RWPE2 (cell line): Measurements from ENCODE around the gene CLCA1.

Source experiments
- ATAC-seq: fragments of 200-7000 bp; cut with Tn5 transposase; 3 replicates; pipeline ENCODE4 v1.9.1; 2021; ENCODE audit warnings: low read depth
- DNase-seq: peaks from one replicate; pipeline ENCODE4 v3.0.0-alpha.2; 2020; ENCODE audit warnings: low spot score
- H3K27ac ChIP-seq: fragments of 450-650 bp; 2 replicates; pipeline ENCODE4 v1.5.1; 2017; ENCODE audit warnings: mild to moderate bottlenecking; ENCODE audit not compliant: poor library complexity, severe bottlenecking
- H3K27me3 ChIP-seq: fragments of 250-450 bp; sonication (Bioruptor Pico); 2 replicates; pipeline ENCODE4 v1.5.1; 2021; ENCODE audit warnings: mild to moderate bottlenecking, moderate library complexity; ENCODE audit not compliant: insufficient read depth, poor library complexity, severe bottlenecking
- H3K36me3 ChIP-seq: fragments of 250-450 bp; sonication (Bioruptor Pico); 2 replicates; pipeline ENCODE4 v1.5.1; 2020; ENCODE audit warnings: low read depth, mild to moderate bottlenecking, moderate library complexity
- H3K4me1 ChIP-seq: fragments of 250-450 bp; sonication (Bioruptor Pico); 2 replicates; pipeline ENCODE4 v1.5.1; 2021; ENCODE audit warnings: mild to moderate bottlenecking, moderate library complexity; ENCODE audit not compliant: insufficient read depth, poor library complexity, severe bottlenecking
- H3K4me3 ChIP-seq: fragments of 250-450 bp; sonication (Bioruptor Pico); 2 replicates; pipeline ENCODE4 v1.5.1; 2021; ENCODE audit warnings: mild to moderate bottlenecking, moderate library complexity; ENCODE audit not compliant: severe bottlenecking
- H3K9me3 ChIP-seq: fragments of 250-450 bp; sonication (Bioruptor Pico); 2 replicates; pipeline ENCODE4 v1.5.1; 2021; ENCODE audit warnings: mild to moderate bottlenecking, moderate library complexity; ENCODE audit not compliant: severe bottlenecking
- TF ChIP-seq, protein P1 (sequence below): fragments of 450-650 bp; IDR thresholded peaks from one replicate; pipeline ENCODE4 v1.5.1; 2017; ENCODE audit warnings: mild to moderate bottlenecking, moderate library complexity; ENCODE audit not compliant: poor library complexity, severe bottlenecking

Gene CLCA1

DNA sequence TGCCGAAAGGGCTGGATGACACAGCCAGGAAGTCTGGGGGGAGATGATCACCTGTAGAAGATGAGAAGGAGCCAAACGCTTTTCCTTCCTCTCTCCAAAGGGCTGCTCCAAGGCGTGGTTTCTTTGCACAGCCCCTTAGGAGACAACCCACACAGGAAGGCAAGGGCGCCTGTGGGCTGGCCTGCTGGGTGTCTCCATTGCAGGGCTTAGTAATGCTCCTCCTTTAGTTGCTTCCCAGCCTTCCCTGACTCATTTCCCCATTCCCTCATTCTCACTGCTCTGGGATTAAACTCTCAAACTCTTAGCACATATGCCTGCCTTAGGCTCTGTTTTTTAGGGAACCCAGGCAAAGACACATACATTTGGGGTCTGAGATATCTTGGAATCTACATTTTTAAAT is 1.7 kb upstream of the CLCA1 start:
- no peaks in the 10 kb centered on the region for H3K9me3 ChIP-seq

DNA sequence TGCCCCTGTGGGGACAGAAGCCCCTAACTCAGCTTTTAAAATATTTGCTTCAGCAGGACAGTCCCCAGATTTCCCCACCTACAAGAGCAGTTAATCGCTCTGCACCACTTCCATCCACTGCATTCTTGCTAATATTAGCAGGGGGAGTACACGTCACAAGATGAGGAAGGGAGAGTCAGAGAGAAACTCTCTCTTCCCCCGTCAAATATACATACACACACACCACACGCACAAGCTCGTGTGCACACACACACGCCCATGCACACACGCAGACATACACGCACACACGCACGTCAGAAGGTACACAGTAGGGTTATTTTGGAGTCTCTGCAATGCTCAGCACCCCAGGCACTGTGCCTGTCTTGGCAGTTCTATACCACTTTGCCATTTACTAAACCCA is 2.1 kb downstream of the CLCA1 start:
- H3K27me3 ChIP-seq = no peaks in the 10 kb centered on the region
- no peaks in the 10 kb centered on the region for H3K4me1 ChIP-seq
- TF ChIP-seq, protein P1, sequence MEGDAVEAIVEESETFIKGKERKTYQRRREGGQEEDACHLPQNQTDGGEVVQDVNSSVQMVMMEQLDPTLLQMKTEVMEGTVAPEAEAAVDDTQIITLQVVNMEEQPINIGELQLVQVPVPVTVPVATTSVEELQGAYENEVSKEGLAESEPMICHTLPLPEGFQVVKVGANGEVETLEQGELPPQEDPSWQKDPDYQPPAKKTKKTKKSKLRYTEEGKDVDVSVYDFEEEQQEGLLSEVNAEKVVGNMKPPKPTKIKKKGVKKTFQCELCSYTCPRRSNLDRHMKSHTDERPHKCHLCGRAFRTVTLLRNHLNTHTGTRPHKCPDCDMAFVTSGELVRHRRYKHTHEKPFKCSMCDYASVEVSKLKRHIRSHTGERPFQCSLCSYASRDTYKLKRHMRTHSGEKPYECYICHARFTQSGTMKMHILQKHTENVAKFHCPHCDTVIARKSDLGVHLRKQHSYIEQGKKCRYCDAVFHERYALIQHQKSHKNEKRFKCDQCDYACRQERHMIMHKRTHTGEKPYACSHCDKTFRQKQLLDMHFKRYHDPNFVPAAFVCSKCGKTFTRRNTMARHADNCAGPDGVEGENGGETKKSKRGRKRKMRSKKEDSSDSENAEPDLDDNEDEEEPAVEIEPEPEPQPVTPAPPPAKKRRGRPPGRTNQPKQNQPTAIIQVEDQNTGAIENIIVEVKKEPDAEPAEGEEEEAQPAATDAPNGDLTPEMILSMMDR = no peak
- no peaks in the 10 kb centered on the region for H3K36me3 ChIP-seq
- H3K9me3 ChIP-seq = no peaks in the 10 kb centered on the region
- H3K4me3 ChIP-seq = no peak overlapping the region
- ATAC-seq = no peak
- no peak for DNase-seq
- no peak overlapping the region for H3K27ac ChIP-seq

More for the DNA sequence above, 1.7 kb upstream of the CLCA1 start:
- Histone ChIP-seq H3K36me3 (no peaks in the 10 kb centered on the region), H3K4me1 (no peaks in the 10 kb centered on the region), H3K27ac (no peak overlapping the region), H3K27me3 (no peaks in the 10 kb centered on the region), H3K4me3 (no peak overlapping the region)
- TF ChIP-seq, protein P1 = no peak
- ATAC-seq (0 out of 3 replicates have a peak, but pooled peaks have one; percentile 25), DNase-seq (no peak)

DNA sequence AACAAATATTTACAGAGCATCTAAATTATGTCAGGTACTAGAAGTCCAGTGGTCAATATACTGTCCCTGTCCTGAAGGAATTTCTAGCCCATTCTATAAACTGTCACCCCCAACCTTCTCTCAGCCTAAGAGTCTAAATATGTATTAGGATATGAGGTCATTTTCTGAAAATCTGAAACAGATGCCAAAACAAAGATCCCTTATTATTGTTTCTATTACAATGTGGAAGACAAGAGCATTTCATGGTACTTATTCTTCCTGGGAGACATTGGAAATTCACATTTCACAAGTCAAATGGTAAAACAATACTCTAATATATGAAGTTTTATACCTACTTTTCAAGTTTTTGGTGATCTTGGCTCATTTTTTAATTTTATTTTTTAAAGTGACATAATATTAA is 2.6 kb downstream of the CLCA1 start:
- Histone ChIP-seq H3K4me3 (no peak overlapping the region), H3K27ac (no peak overlapping the region), H3K36me3 (no peaks in the 10 kb centered on the region), H3K9me3 (no peaks in the 10 kb centered on the region), H3K4me1 (no peaks in the 10 kb centered on the region), H3K27me3 (no peaks in the 10 kb centered on the region)
- ATAC-seq (no peak), DNase-seq (no peak)
- TF ChIP-seq, protein P1 = no peak

DNA sequence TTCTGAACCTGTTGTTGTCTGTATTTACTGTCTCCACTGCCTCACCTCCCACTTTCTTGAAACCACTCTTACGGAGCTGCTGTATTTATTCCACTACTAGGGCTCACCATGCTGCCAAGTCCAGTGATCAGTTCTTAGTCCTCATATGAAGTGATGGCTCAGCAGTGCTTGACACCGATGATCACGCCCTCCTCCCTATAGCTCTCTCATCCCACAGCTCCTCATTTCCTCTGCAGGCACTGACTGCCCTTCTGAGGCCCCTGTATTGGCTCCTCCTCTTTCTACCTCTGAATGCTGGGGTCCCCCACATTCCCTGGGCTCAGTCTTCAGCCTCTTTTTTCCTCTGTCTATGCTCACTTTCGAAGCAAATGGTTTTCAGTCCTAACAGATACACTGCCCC is 3.4 kb downstream of the CLCA1 start:
- no peaks in the 10 kb centered on the region for H3K4me1 ChIP-seq
- no peaks in the 10 kb centered on the region for H3K36me3 ChIP-seq
- H3K27me3 ChIP-seq = no peaks in the 10 kb centered on the region
- TF ChIP-seq, protein P1 = no peak
- no peaks in the 10 kb centered on the region for H3K9me3 ChIP-seq
- no peak for ATAC-seq
- H3K4me3 ChIP-seq = no peak overlapping the region
- H3K27ac ChIP-seq = no peak overlapping the region
- no peak for DNase-seq

DNA sequence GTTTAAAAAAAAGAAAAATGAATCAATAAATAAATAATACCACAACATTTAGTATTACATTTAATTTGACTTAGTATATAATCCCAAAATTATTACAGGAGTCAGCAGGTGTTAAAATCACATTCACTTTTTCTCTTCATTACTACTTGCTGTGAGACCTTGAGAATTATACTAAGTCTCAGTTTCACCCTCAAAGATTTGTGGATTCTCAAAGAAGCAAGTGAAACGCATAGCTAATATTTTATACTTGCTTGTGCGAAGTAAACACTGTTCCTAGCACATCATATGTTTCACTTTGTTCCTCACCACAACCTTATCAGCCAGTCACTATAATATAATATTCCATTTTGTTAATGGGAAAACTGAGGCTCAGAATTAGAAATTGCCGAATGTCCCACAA is 4.0 kb downstream of the CLCA1 start:
- no peaks in the 10 kb centered on the region for H3K36me3 ChIP-seq
- DNase-seq (no peak), ATAC-seq (no peak)
- H3K27me3 ChIP-seq = no peaks in the 10 kb centered on the region
- TF ChIP-seq, protein P1 = no peak
- no peaks in the 10 kb centered on the region for H3K9me3 ChIP-seq
- H3K27ac ChIP-seq = no peak overlapping the region
- no peak overlapping the region for H3K4me3 ChIP-seq
- H3K4me1 ChIP-seq = no peaks in the 10 kb centered on the region
